Kasumi-1 (cell line): ENCODE results near the gene SYT6.

ENCODE experiments used
- DNase-seq, 2 experiments: peaks; one replicate each; lab custom pipeline; 2025; lab: John Stamatoyannopoulos, UW

The SYT6 gene

DNA sequence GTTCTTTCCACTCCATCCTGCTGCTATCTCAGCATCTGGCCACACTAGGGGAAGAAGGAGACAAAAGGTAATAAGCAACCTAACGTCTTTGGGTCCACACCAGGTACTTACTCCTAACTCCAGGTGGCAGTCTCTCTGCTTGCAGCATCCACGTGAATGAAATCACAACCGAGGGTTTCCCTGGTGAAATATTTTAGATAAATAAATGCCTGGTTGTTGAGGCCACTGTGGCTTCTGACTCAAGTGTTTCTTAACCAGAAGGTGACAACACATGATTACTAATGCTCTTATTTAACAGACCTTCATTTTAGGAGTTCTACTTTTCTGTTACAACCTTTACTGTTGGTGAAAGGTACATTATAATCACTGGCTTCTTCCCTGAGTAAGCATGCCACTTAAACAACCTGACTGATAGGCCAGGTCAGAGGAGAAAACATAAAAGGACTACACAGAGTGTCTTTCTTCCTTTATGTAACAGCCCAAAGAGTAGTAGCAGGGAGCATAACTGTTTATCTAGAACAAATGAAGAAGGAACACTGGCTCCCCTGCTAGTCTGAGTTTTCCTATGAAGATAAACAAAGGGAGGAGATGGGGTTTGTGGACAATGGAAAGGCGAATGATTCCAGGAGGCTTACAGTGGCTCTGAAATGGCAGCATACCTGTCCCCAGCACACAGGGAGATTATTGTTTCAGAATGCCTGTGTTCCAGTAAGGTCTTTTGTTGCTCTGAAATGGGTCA is 59.9 kb downstream of the SYT6 start:
- no peak for DNase-seq

DNA sequence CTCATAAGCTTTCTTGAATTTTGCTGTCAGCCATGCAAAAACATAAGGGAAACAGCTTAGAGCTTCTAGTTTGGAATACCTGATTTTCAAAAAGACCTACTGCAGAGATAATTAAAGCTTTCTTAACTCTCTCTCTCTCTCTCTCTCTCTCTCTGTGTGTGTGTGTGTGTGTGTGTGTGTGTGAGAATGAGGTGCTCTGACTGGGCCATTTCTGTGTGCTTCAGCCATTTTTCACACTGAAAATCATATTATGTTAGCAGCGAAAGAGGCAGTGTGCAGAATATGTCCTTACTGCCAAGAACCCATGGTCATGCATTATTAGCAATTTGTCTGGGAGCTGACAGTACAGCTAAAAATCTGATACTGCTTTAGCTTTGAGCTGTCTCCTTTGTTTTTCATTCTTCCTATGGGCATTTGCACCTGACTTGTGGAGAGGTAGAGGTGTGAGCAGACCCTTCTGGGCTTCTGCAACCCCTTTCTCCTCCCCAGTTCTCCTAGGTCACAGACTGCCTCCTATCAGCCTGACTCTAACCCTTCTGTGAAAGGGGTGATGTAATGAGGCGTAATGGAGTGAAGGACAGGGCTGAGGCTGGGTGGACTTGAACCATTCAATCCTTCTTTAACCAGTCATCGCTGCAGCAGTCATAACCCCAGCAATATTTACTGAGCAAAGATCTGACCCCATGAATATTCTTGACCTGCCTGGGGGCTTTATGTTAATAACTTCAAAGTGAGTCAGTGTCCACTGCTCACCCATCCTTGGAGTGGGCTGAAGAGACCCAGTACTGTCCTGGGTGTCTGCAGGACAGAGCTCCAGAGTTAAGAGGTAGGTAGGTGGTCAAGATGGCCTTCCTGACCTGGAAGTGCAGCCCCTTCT is 61.2 kb downstream of the SYT6 start:
- DNase-seq = no peak

- no peak for DNase-seq
These were observed 62.0 kb downstream of the SYT6 start for GRCh38 chr1:114091711-114092110.

DNA sequence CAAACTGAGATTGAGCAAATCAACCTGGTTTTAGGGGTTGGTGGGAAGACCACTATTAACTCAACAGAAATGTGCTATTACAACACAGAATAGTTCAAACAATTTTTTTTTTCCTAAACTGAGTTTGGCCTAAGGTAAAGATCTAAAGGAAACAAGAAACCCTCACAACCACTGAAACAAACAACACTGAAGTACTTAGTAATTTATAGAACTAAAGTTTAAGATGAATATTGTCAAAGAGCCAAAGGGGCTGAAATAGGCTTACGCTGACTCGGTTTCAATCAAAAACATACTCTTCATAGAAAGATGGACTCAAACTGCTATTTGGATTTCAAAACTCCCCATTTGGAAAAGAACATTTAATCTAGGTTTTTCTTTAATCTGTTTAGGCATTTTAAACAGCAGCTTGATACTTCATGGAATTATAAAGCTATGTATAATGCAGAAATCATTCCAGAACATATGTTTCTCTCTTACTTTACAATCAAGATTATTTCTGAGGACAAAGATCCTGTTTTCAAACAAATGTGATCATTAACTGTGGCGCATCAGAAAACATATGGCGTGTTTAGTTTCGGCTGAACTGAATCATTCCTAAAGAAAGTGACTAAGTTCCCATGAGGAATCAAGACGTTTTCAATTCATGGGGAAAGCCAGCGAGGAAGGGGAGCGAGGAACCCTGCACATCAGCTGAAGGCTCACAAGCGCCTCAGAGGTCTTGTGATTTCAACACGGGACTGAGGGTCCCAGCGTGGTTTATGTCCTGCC is 62.7 kb downstream of the SYT6 start:
- DNase-seq = no peak

DNA sequence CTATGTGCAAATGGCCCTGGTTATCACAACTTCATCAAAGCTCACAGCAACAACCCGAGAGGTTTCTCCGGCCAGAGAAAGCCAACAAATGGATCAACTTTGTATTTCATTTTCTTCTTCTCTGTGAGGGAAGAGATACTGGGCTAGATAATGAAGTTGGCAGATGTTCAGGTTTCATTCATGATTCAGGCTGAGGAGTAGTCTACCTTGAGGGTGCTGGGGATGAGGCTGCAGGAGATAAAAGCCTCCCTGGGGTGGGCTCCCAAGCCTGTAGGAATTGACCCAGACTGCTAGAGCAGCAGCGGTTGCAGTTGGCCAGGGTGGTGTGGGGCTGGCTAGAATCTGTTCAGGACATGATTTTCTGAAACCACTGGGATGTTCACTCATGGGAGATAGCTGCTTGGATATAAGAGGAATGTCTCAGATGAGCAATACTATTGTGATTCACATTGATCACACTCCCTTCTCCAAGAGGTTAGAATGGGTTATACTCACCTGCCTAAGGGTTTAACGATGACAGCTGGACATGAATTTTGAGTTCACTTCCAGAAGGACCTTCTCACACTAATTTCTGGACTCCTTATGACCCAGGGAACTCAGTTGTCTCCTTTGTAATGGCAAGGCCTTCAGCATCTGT is 64.0 kb downstream of the SYT6 start:
- DNase-seq = no peak

GRCh38 chr1:114088392-114089299 is 65.0 kb downstream of the SYT6 start:
- no peak for DNase-seq

DNA sequence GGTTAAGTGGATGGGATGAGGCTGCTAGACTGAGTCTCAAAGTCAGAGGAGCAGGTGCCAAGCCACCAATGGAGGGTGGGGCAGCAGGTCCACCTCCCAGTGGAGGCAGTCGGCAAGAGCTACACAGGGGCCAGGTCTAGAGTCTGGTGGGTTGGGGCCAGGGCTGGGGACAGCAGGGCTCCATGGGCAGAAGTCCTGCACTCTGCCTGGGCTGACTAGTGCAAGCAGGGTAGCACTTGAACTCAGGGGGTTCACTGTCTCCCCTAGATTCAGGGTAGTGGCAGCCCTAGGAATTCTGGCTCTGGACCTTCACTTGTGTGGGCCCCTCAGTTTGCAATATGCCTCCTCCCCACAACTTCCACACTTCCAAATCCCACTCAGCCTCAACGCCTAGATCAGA is 66.2 kb downstream of the SYT6 start:
- DNase-seq = no peak

DNA sequence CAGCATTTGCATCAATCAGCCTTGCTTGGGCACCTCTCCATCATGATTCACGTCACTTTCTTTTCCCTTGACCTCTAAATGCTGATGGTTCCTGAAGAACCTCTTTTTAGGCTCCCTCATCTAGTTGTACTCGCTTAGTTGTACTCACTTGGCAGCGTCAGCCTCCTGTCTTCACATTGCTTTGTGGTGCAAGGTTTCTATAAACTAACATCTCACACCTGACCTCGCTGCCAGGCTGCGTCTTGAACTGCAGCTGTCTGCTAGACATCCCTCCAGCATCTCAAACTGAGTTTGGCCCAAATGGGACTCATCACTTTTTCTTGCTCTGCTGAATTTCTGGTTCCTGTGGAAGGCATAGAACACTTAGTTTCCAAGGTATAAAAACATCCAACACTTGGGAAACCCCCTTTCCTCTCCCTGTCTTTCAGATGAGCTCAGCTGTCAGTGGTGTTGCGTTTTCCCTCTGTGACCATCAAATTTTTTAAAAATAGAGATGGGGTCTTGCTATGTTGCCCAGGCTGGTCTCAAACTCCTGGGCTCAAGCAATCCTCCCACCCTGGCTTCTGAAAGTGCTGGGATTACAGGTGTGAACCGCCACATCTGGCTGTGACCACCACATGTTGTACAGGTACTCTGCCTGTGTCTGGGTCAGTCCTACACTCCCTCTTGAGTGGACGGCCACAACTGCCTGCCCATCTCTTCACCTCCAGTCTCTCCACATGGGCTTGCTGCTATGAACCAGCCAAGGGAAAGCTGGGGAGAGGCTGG is 66.9 kb downstream of the SYT6 start:
- no peak for DNase-seq

DNA sequence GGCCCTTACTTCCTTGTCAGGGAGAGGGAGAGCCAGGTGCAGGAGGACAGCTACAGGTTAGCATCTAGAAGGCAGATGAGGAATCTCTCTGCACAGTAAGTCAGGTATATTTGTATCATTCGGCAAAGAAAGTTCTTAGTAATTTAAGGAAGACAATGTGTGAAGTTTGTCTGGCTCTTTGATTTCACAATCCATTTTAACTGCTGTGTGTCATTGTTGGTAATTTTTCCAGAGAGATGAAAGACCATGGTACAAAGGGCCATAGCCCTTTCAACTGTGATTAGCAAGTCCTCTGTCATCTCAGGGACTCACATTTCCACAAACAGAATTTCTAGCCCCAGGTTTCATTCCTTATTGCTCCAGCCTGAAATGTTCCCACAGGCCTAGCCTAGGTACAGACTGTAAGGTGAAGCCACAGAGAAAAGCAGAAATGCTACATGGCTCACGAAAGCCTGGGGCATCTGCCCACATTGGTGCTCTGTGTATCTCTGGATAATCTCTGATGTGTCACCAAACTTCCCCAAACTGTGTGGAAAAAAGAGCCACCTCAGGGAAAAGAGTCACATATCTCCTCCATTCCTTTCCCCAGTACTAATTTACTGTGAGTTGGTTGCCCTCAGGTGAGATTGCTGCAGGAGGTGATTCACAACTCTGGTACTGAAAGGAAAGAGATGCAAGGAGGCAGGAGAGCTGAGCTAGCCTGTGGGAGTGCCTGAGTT is 70.6 kb downstream of the SYT6 start:
- DNase-seq = no peak

- DNase-seq = no peak
These were observed 71.4 kb downstream of the SYT6 start for GRCh38 chr1:114082304-114082630.

DNA sequence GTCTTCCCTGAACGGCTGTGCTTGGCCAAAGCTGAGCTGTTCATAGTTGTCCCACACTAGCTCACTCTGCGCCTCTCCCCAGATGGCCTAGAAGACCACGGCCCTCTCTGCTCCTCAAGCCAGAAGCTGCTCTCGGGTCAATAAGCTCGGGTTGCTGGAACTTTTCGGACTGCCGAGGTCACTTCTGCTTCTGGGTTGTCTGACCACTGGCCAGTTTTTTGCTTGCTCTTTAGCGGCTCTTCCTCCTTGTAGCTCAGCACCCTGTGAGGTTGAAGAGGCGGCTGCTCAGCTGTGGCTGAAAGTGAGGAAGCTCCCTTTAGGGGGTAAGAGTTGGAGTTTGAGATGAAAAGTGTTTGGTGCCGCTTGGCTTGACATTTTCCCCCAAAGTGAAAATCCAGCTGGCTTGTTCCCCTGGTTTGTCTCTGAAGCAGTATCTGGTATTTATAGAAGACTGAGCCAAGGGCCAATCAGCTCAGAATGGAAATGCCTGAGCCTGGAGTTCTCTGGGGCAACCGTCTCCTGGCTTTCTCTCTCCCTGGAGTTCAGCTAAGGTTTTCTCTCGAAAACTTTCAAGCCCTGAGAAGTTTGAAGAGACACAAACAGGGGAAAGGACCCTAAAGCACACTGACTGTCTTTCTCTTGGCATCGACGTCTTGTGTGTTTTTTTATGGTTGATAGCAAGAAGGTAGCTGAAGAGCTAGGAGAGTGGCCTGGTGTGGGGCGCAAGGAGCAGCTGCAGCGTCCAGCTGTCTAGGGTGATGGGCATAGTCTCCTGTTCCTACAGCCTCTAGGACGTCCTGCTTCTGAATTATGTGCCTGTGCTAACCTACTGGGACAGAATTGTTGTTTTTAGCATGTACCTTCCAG is 72.0 kb downstream of the SYT6 start:
- DNase-seq = no peak

DNA sequence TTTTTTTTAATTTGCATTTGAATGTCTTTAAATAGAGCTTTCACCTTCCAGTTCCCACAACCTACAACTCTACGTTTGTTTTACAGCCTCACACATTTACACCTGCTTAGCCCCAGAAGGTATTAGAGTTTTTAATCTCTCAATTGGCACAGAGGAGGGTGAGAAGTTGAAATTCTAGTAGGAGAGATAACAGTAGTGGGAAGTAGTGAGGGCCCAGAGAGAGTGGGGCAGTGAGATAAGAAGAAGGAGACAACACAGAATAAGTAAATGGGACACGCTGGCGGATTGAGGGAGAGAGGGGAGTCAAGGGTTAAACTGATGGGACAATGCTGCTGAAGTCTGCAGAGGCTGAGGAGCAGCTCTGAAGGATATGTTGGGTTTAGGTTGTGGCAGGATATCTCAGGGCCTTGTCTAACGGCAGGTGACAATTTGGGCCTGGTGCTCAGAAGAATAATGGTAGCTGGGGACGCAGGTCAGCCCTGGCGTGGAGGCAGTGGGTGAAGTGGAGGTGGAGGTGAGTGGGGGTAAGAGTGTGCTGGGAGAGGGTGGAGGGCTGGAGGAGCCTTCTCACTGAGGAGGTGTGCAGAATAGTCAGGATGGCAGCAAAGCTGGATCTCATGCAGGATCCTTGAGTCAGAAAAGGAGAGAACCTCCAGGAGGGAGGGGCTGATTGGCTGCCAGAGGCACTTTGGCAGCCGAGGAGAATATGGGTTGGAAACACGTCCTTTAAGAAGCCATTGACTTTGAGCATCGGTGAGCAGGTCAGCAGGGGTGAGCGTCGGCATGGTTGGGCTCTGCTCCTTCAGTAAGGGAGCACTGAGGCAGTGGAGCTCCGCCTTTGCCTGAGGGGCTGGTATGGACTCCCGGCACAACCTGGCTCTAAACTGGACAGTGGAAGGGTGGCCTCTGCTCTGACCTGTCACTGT is 72.9 kb downstream of the SYT6 start:
- DNase-seq = no peak

GRCh38 chr1:114079596-114080190 is 74.0 kb downstream of the SYT6 start:
- DNase-seq = no peak

GRCh38 chr1:114078116-114078515 is 75.6 kb downstream of the SYT6 start:
- no peak for DNase-seq

- no peak for DNase-seq
These were observed 76.5 kb downstream of the SYT6 start for GRCh38 chr1:114077188-114077587.

GRCh38 chr1:114076308-114076707 is 77.4 kb downstream of the SYT6 start:
- no peak for DNase-seq

DNA sequence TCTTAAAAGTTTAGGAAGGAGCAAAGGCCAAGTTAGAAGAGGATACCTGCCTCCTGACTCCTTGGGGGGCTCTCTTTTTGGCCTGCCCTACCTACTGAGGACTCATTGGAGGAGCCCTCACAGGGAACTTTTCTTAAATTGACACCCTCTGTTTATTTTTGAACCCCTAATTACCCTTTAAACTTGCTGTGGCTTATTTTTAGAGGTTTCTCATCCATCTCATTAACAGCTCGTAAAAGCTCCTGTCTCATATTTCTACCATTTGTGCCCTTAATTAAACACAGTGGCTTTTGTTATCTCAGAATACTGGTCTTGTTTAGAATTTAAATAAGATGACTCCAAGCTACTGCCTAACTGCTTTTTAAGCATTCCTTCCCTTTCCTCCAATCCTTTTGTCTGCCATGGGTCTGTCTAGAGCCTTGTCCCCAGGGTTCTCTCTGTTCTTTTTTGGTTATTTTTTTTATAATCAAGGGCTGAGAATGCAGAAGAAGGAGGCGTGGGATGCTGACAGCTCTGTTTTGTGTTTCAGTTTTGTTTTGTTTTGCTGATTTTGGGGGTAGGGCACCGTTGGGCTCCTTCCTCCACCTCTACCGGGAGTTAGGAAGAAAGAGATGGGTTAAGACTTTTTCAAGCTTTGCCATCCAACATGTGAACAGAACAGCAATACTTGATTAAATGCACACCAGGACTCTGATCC is 78.0 kb downstream of the SYT6 start:
- no peak for DNase-seq
